Measurements from ENCODE around the gene GRIA4.

GRIA4 gene

GRCh38 chr11:105884436-105884835 is 274.6 kb downstream of the GRIA4 start:
- intact Hi-C loops (cut with DNase I) = no loop called here
- no peak for DNase-seq

GRCh38 chr11:105891685-105892084 is 281.8 kb downstream of the GRIA4 start:
- intact Hi-C loops (cut with DNase I) = no loop called here
- no peak for DNase-seq

- DNase-seq = no peak
- intact Hi-C loops (cut with DNase I) = no loop called here
These were observed 287.3 kb downstream of the GRIA4 start for GRCh38 chr11:105897161-105897560.

- DNase-seq = peak in 16 of 42 donors; percentile 5 to 69 (median 32)
These were observed 289.9 kb downstream of the GRIA4 start for GRCh38 chr11:105899772-105900171.

GRCh38 chr11:105900515-105901035 is 290.7 kb downstream of the GRIA4 start:
- DNase-seq = no peak
- intact Hi-C loops (cut with DNase I) = no loop called here

More at GRCh38 chr11:105899772-105900171, 289.9 kb downstream of the GRIA4 start:
- intact Hi-C loops (cut with DNase I) = no loop called here

GRCh38 chr11:105903113-105903512 is 293.2 kb downstream of the GRIA4 start:
- intact Hi-C loops (cut with DNase I) = no loop called here
- DNase-seq = no peak

- no peak for DNase-seq
- intact Hi-C loops (cut with DNase I) = no loop called here
These were observed 296.6 kb downstream of the GRIA4 start for GRCh38 chr11:105906517-105906916.

- intact Hi-C loops (cut with DNase I) = no loop called here
- no peak for DNase-seq
These were observed 297.4 kb downstream of the GRIA4 start for GRCh38 chr11:105907319-105907718.

- no peak for DNase-seq
- intact Hi-C loops (cut with DNase I) = no loop called here
These were observed 300.3 kb downstream of the GRIA4 start for GRCh38 chr11:105910095-105910715.

GRCh38 chr11:105911454-105911853 is 301.6 kb downstream of the GRIA4 start:
- intact Hi-C loops (cut with DNase I) = no loop called here
- no peak for DNase-seq

GRCh38 chr11:105912666-105913065 is 302.8 kb downstream of the GRIA4 start:
- intact Hi-C loops (cut with DNase I) = no loop called here
- DNase-seq = no peak

- intact Hi-C loops (cut with DNase I) = no loop called here
These were observed 305.1 kb downstream of the GRIA4 start for GRCh38 chr11:105915021-105915420.

GRCh38 chr11:105918039-105918438 is 308.2 kb downstream of the GRIA4 start:
- DNase-seq = no peak
- intact Hi-C loops (cut with DNase I) = no loop called here

More at GRCh38 chr11:105915021-105915420, 305.1 kb downstream of the GRIA4 start:
- no peak for DNase-seq

GRCh38 chr11:105918600-105918999 is 308.7 kb downstream of the GRIA4 start:
- intact Hi-C loops (cut with DNase I) = no loop called here
- no peak for DNase-seq

- no peak for DNase-seq
- intact Hi-C loops (cut with DNase I) = no loop called here
These were observed 313.4 kb downstream of the GRIA4 start for GRCh38 chr11:105923252-105923651.

GRCh38 chr11:105923807-105924206 is 313.9 kb downstream of the GRIA4 start:
- DNase-seq = no peak
- intact Hi-C loops (cut with DNase I) = no loop called here

GRCh38 chr11:105929084-105929955 is 319.4 kb downstream of the GRIA4 start:
- intact Hi-C loops (cut with DNase I) = no loop called here
- no peak for DNase-seq

- no peak for DNase-seq
- intact Hi-C loops (cut with DNase I) = no loop called here
These were observed 323.8 kb downstream of the GRIA4 start for GRCh38 chr11:105933695-105934094.

GRCh38 chr11:105935791-105936190 is 325.9 kb downstream of the GRIA4 start:
- intact Hi-C loops (cut with DNase I) = no loop called here
- peak in 14 of 42 donors; percentile 15 to 67 (median 26) for DNase-seq

- intact Hi-C loops (cut with DNase I) = no loop called here
- no peak for DNase-seq
These were observed 327.5 kb downstream of the GRIA4 start for GRCh38 chr11:105937331-105937730.

All from head of caudate nucleus (tissue), 42 donors.